Measurements from ENCODE around the gene GFRA1. TPM values are rescaled to one million over a fixed set of nuclear protein-coding genes. Genes with fewer than 3 reads are reported as not detected.

The GFRA1 gene
- total and polyA plus RNA-seq, 2 of the 8 experiments (the other 6 are each of a cell fraction or from before 2014, with no cell fraction given) = 1.1 to 2.0 TPM

DNA sequence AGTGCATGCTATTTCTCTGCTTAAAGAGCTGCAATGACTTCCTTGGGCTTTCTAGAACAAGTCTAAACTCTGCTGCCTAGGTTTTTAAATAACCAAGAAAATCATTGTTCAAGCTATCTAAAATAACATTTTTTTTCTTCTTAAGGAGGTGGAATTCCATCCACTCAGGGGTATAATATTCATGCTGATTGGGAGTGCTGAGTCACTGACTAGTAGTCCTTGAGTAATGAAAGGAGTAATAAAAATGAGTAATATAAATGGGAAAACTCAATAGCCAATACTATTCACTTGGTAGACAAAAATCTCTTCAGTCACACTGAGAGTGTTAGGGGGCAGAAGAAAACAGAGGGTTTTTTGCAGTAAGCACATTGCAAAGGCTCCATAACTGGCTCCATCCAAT lies 72.0 kb downstream of the GFRA1 start:
- no peak overlapping the region for H3K14ac ChIP-seq (ENCODE audit: insufficient read length)
- peaks cover 0 to 5% of the 10 kb centered on the region in 2 experiments; a peak in 1 of 4 replicates for H3K9me3 ChIP-seq (ENCODE audit: insufficient read depth in 2 of 2, low read depth in 1 of 2, low read length in 1 of 2)
- H3K23ac ChIP-seq (ENCODE audit: insufficient read length) = no peak overlapping the region
- no peak overlapping the region for H4K91ac ChIP-seq (replicated peaks; ENCODE audit: insufficient read length, low read length)
- no peak overlapping the region for H3K4me3 ChIP-seq (ENCODE audit: extremely low read depth in 1 of 4, insufficient read depth in 2 of 4, low read depth in 3 of 4, low read length in 4 of 4)
- DNase-seq (ENCODE audit: low read depth in 1 of 2, low spot score in 2 of 2) (no peak), FAIRE-seq (no peak)
- no peak overlapping the region for H3K18ac ChIP-seq (ENCODE audit: extremely low read depth, low read length)
- no peaks in the 10 kb centered on the region; the same call in 1 of the 2 replicates for H3K79me1 ChIP-seq (ENCODE audit: low read depth, low read length)
- H4K5ac ChIP-seq (ENCODE audit: insufficient read length, low read depth, low read length) = no peak overlapping the region
- H3K4ac ChIP-seq (replicated peaks; ENCODE audit: insufficient read length, low read depth, low read length) = no peak overlapping the region
- ChIA-PET POLR2A (ENCODE audit: partially characterized antibody) (no interaction called here), CTCF (ENCODE audit: partially characterized antibody) (no interaction called here)
- H4K8ac ChIP-seq (ENCODE audit: extremely low read depth, insufficient read depth, low read length) = no peak overlapping the region
- H2BK12ac ChIP-seq (ENCODE audit: low read depth, low read length) = no peak overlapping the region
- no peak overlapping the region for H2BK120ac ChIP-seq (replicated peaks; ENCODE audit: low read depth, low read length)
- H3K23me2 ChIP-seq (ENCODE audit: low read depth, low read length) = no peaks in the 10 kb centered on the region
- H2BK5ac ChIP-seq (ENCODE audit: low read depth, low read length) = no peak overlapping the region
- H3K4me2 ChIP-seq (ENCODE audit: insufficient read depth in 1 of 2, low read depth in 2 of 2, low read length in 2 of 2) = no peak overlapping the region
- H2BK15ac ChIP-seq (ENCODE audit: low read length) = no peak overlapping the region
- H3K56ac ChIP-seq (replicated peaks; ENCODE audit: insufficient read length, low read depth, low read length) = no peak overlapping the region
- H3K27ac ChIP-seq (ENCODE audit: low read depth, low read length) = no peak overlapping the region
- no peaks in the 10 kb centered on the region for H3K27me3 ChIP-seq (replicated peaks in 1 of 4; ENCODE audit: control insufficient read depth in 3 of 4, extremely low read depth in 1 of 4, insufficient read depth in 3 of 4, low read length in 3 of 4)
- no peaks in the 10 kb centered on the region for H3K79me2 ChIP-seq (ENCODE audit: control insufficient read depth in 1 of 2, insufficient read depth in 2 of 2, low read length in 2 of 2)
- H2AFZ ChIP-seq (ENCODE audit: low read length) = no peak overlapping the region
- no peak overlapping the region for H3K9ac ChIP-seq (replicated peaks in 1 of 4; ENCODE audit: extremely low read depth in 1 of 4, low read depth in 3 of 4, low read length in 3 of 4)
- no peaks in the 10 kb centered on the region for H3K36me3 ChIP-seq (ENCODE audit: control insufficient read depth in 2 of 4, insufficient read depth in 4 of 4, low read length in 3 of 4)
- no peak overlapping the region for H2AK5ac ChIP-seq (ENCODE audit: low read depth, low read length)
- no peaks in the 10 kb centered on the region for H3K4me1 ChIP-seq (replicated peaks in 1 of 4; ENCODE audit: control insufficient read depth in 3 of 4, insufficient read depth in 4 of 4, low read length in 3 of 4)
- H4K20me1 ChIP-seq (replicated peaks in 1 of 2; ENCODE audit: control insufficient read depth in 1 of 2, insufficient read depth in 2 of 2, low read length in 2 of 2) = no peaks in the 10 kb centered on the region
- no peak overlapping the region for H2BK20ac ChIP-seq (ENCODE audit: low read length)
- TF ChIP-seq CHD1 (IDR thresholded peaks at IDR 0.05; ENCODE audit: low read depth, low read length) (no peak), RNF2 (IDR thresholded peaks at IDR 0.05; ENCODE audit: borderline replicate concordance, low read depth, low read length, missing control alignments, poor library complexity, severe bottlenecking) (no peak), BRCA1 (IDR thresholded peaks at IDR 0.05; ENCODE audit: low read depth, low read length) (no peak), SP2 (IDR thresholded peaks at IDR 0.05; ENCODE audit: low read length) (no peak), RBBP5 (IDR thresholded peaks at IDR 0.05; ENCODE audit: borderline replicate concordance, low read depth, low read length) (no peak), FOSL1 (IDR thresholded peaks at IDR 0.05; ENCODE audit: insufficient read depth, low read depth, low read length) (no peak), CHD2 (IDR thresholded peaks at IDR 0.05; ENCODE audit: low read length) (no peak), SAP30 (IDR thresholded peaks at IDR 0.05; ENCODE audit: insufficient read depth, insufficient replicate concordance, low read length) (no peak), EP300 (IDR thresholded peaks at IDR 0.05; ENCODE audit: borderline replicate concordance in 1 of 2, low read depth in 2 of 2, low read length in 2 of 2) (no peak), HDAC2 (IDR thresholded peaks at IDR 0.05; ENCODE audit: borderline replicate concordance in 1 of 2, low read depth in 2 of 2, low read length in 2 of 2) (no peak), GABPA (IDR thresholded peaks at IDR 0.05; ENCODE audit: borderline replicate concordance, insufficient read depth, low read length) (no peak), ASH2L (IDR thresholded peaks at IDR 0.05; ENCODE audit: low read length) (no peak), YY1 (IDR thresholded peaks at IDR 0.05; ENCODE audit: low read depth, low read length) (no peak), POLR2AphosphoS5 (IDR thresholded peaks at IDR 0.05; ENCODE audit: low read depth, low read length) (no peak)
